Anterior cingulate cortex (tissue), 58 donors: ENCODE measurements around the gene C1orf122.
A peak's percentile ranks its signal among the peaks of the same experiment; 100 is the strongest.
"Not testable (repeated sequence)": the region's sequence is repeated elsewhere in the genome, so short reads cannot be mapped to it uniquely, and the experiment has no call there.

Experiments used
- DNase-seq, 58 donors: peaks; one replicate each; lab custom pipeline; 2025; lab: John Stamatoyannopoulos, UW

Gene C1orf122

GRCh38 chr1:37807555-37808368 is at the start of gene C1orf122, which contains the start of gene YRDC:
Gene C1orf122, plus strand, starts transcription at chr1:37807790. Its CDS starts 615 bp downstream, at chr1:37808405.
Gene YRDC, minus strand, starts transcription at chr1:37808208. Its CDS starts 28 bp downstream, at chr1:37808180.
- peak; percentile 46 to 97 (median 91) for DNase-seq

GRCh38 chr1:37759451-37759850 is 48.1 kb upstream of the C1orf122 start:
- DNase-seq: no peak

GRCh38 chr1:37761416-37762095 is 46.0 kb upstream of the C1orf122 start:
- no peak for DNase-seq

- DNase-seq: no peak
These were observed 45.1 kb upstream of the C1orf122 start for GRCh38 chr1:37762516-37762915.

GRCh38 chr1:37763791-37764413 is 43.7 kb upstream of the C1orf122 start:
- DNase-seq: peak in 2 of 58 donors; percentile 17 to 47

GRCh38 chr1:37764414-37764825 is 43.2 kb upstream of the C1orf122 start:
- peak in 18 of 58 donors; percentile 3 to 67 (median 37) for DNase-seq

- peak in 52 of 58 donors; percentile 13 to 89 (median 54) for DNase-seq
These were observed 42.6 kb upstream of the C1orf122 start, which contains the start of gene EPHA10 for GRCh38 chr1:37764888-37765441. Gene EPHA10, minus strand, starts transcription at chr1:37765120. Its CDS starts 54 bp downstream, at chr1:37765066.

GRCh38 chr1:37765916-37766664 is 41.5 kb upstream of the C1orf122 start:
- peak in 13 of 58 donors; percentile 4 to 42 (median 19) for DNase-seq

GRCh38 chr1:37767488-37767887 is 40.1 kb upstream of the C1orf122 start:
- DNase-seq: no peak

GRCh38 chr1:37771440-37771839 is 36.1 kb upstream of the C1orf122 start:
- DNase-seq: not testable (repeated sequence)

- DNase-seq: no peak
These were observed 30.6 kb upstream of the C1orf122 start for GRCh38 chr1:37776946-37777516.

GRCh38 chr1:37778654-37779053 is 28.9 kb upstream of the C1orf122 start:
- DNase-seq: no peak

- DNase-seq: no peak
These were observed 25.1 kb upstream of the C1orf122 start for GRCh38 chr1:37782491-37782890.

- DNase-seq: peak in 1 of 58 donors; percentile 38
These were observed 14.5 kb upstream of the C1orf122 start for GRCh38 chr1:37792943-37793686.

GRCh38 chr1:37793773-37794371 is 13.7 kb upstream of the C1orf122 start, which contains the start of gene MANEAL:
Gene MANEAL, plus strand, starts transcription at chr1:37793847. Its CDS starts 336 bp downstream, at chr1:37794183.
- DNase-seq: peak in 35 of 58 donors; percentile 7 to 62 (median 31)

- peak in 6 of 58 donors; percentile 6 to 33 (median 10) for DNase-seq
These were observed 12.9 kb upstream of the C1orf122 start for GRCh38 chr1:37794372-37795339.
